Effector memory CD8-positive, alpha-beta T cell (primary cell): ENCODE data around the gene INAVA.
"Not testable (repeated sequence)": the region's sequence is repeated elsewhere in the genome, so short reads cannot be mapped to it uniquely, and the experiment has no call there.

Experiments
- ATAC-seq: fragments of 150-1000 bp; cut with Tn5 transposase; replicated peaks from 2 replicates; pipeline ENCODE4 v1.10.0; 2021; ENCODE audit warnings: mild to moderate bottlenecking, moderate library complexity
- DNase-seq, 3 experiments: peaks; one replicate each; pipeline ENCODE4 v3.0.0; 2021
- H3K27ac Mint-ChIP-seq, 2 donors: one replicate each; pipeline ENCODE4 v1.8.0; 2022; ENCODE audit warnings: mild to moderate bottlenecking in 2 of 2, mixed read lengths in 2 of 2, moderate library complexity in 2 of 2
- H3K27me3 Mint-ChIP-seq, 2 donors: one replicate each; pipeline ENCODE4 v1.8.0; 2022; ENCODE audit warnings: mixed read lengths in 2 of 2
- H3K36me3 Mint-ChIP-seq: one replicate; pipeline ENCODE4 v1.8.0; 2022; ENCODE audit warnings: mild to moderate bottlenecking, moderate library complexity, mixed read lengths; ENCODE audit not compliant: insufficient read depth
- H3K4me1 Mint-ChIP-seq, 2 donors: one replicate each; pipeline ENCODE4 v1.8.0; 2022; ENCODE audit warnings: low read depth in 2 of 2, mixed read lengths in 2 of 2
- H3K4me3 Mint-ChIP-seq, 2 donors: one replicate each; pipeline ENCODE4 v1.8.0; 2022; ENCODE audit warnings: mild to moderate bottlenecking in 2 of 2, mixed read lengths in 2 of 2, moderate library complexity in 2 of 2
- H3K9me3 Mint-ChIP-seq, 2 donors: one replicate each; pipeline ENCODE4 v1.8.0; 2022; ENCODE audit warnings: mixed read lengths in 2 of 2

Gene INAVA

DNA sequence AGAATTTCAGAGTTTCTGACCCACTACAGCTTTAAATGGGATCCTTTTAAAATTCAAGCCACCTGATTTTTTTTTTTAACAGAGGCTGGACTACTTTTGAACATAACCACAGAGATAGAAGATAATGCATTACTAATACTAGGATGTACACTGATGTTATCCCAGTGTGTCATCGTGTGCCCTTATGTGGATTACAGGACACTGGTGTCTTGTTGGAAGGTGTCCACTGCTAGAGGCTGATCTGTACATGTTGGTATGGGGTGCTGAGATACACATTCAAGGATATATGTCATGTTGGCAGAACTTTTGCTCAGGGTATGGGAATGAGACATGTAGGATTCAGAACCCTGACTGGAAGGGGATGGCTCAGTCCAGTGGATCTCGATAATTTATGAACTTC is 56.3 kb downstream of the INAVA start:
- ATAC-seq (no peak), DNase-seq (no peak)
- H3K27ac Mint-ChIP-seq: no peak overlapping the region
- H3K27me3 Mint-ChIP-seq: peaks cover 15 to 18% of the 10 kb centered on the region in 2 donors
- H3K4me3 Mint-ChIP-seq: no peak overlapping the region
- H3K4me1 Mint-ChIP-seq: no peaks in the 10 kb centered on the region
- H3K9me3 Mint-ChIP-seq: no peaks in the 10 kb centered on the region
- peaks cover 4% of the 10 kb centered on the region for H3K36me3 Mint-ChIP-seq

DNA sequence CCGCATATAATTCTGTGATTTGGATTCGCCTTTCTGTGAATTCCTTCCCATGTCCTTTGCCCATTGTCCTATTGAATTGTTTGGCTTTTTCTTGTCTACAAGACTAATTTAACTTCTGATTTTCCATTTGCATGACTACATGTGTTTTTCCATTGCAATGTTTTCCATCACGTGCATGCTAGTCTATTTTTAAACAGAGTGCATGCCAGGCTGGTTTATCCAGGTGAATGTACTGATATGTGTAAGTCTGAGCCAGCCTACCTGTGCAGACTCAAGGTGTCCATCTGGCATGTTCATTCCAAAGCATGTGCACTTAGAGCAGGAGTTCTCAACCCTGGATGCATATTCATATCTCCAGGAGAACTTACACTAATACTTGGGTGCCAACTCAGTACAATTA is 59.7 kb downstream of the INAVA start:
- no peaks in the 10 kb centered on the region for H3K4me1 Mint-ChIP-seq
- ATAC-seq: no peak
- H3K27ac Mint-ChIP-seq: no peak overlapping the region
- H3K4me3 Mint-ChIP-seq: no peak overlapping the region
- no peak for DNase-seq
- peaks cover 5 to 9% of the 10 kb centered on the region in 2 donors for H3K27me3 Mint-ChIP-seq
- H3K9me3 Mint-ChIP-seq: no peaks in the 10 kb centered on the region
- H3K36me3 Mint-ChIP-seq: no peaks in the 10 kb centered on the region

DNA sequence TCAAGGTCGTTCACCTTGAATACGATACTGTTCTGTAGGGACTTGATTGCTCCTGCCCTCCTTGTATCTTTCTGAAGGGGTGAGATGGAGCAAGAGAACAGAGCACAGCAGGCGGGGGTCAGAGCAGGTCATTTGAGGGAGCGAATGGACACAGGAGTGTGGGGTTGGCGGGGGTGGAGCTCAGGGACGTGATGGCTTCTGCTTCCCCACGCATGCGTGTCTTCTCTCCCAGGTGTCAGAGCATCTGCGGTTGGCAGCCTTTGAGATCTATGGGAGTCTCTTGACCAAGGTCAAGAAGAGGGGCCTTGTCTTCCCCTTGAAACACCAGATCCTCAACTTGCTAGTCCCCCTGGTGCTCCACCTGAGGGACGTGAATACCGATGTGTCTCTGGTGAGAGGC is 63.9 kb downstream of the INAVA start:
- Mint-ChIP-seq H3K4me3 (no peak overlapping the region), H3K27ac (no peak overlapping the region), H3K4me1 (no peaks in the 10 kb centered on the region), H3K9me3 (no peaks in the 10 kb centered on the region), H3K27me3 (peaks cover 4 to 9% of the 10 kb centered on the region in 2 donors), H3K36me3 (no peaks in the 10 kb centered on the region)
- ATAC-seq (no peak), DNase-seq (no peak)

DNA sequence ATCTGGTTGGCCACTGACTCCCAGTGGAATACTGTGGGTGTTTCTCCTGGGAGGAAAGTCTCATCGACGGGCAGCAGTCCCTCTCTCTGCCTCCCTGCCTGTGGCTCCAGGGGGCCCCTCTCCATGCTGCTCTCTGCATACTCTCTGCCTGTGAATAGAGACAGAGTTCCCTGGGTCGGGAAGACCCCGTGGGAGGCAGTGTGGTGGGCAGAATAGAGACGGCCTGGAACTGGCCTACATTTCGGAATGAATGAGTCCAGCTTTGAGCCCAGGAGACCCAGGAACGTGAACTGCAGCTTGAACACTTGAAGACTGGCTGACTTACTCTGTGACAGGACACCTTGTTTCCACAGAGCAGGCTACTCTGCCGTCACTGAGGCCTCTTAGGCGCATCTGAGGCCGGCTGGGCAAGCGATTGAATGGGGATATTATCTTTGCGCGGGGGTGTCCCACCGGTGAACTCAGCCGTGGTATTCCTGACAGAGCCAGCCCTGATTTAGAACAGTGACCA is 64.8 kb downstream of the INAVA start:
- DNase-seq (no peak), ATAC-seq (no peak)
- Mint-ChIP-seq H3K4me1 (no peaks in the 10 kb centered on the region), H3K27me3 (peaks cover 0 to 9% of the 10 kb centered on the region in 2 donors), H3K36me3 (no peaks in the 10 kb centered on the region), H3K9me3 (no peaks in the 10 kb centered on the region), H3K27ac (no peak overlapping the region), H3K4me3 (no peak overlapping the region)

DNA sequence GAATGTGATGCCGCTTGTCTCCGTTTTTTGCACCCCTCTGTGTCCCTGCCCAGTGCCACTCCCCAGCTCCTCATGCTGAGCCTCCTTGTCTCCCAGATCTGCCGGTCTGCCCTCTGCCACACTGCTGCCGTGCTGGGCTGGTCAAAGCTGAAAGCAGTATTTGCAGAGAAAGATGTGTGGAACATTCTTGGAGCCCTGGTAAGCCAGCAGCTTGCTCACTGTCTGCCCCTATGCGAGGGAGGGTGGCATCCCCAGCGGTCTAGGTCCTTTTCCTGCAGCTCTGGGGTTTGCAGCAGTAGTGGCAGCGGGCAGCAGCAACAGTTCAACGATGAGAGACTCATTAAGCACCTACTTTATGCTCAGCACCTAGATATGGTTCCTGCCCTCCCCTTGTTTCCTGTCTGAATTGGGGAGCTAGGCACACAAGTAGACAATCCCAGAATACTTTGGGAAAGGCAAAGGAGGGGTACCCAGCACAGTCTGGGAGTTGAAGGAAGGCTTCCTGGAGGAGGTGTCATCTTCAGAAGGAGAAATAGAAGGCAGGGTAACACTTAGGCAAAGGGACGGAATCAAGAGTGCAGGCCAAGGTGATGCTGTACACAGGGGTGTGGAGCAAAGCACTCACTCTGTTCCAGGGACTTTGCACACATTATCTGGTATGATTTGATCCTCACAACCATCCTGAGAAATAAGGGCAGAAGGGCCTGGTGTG is 65.7 kb downstream of the INAVA start:
- no peaks in the 10 kb centered on the region for H3K4me1 Mint-ChIP-seq
- no peak overlapping the region for H3K27ac Mint-ChIP-seq
- no peaks in the 10 kb centered on the region for H3K36me3 Mint-ChIP-seq
- no peak overlapping the region for H3K4me3 Mint-ChIP-seq
- ATAC-seq: no peak
- no peak for DNase-seq
- peaks cover 0 to 9% of the 10 kb centered on the region in 2 donors for H3K27me3 Mint-ChIP-seq
- no peaks in the 10 kb centered on the region for H3K9me3 Mint-ChIP-seq

DNA sequence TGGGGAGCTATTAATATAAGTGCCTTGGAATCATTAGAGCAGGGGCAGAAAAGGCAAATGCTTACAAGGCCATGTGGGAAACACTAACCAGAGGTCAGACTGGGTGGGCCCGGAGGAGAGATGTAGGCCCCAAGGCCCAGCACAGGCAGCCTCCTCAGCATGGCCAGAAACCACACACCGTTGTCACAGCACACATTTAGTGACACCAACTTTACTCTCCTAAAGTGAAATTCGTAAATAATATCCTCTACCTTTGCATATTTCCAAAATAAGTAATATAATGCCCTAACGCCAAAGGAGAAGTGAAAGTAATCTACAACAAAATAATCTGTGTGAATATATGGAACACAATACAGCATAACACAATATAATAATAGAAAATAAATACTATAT is 66.2 kb downstream of the INAVA start:
- Mint-ChIP-seq H3K4me3 (no peak overlapping the region), H3K4me1 (no peaks in the 10 kb centered on the region), H3K27ac (no peak overlapping the region), H3K9me3 (no peaks in the 10 kb centered on the region), H3K27me3 (peaks cover 0 to 9% of the 10 kb centered on the region in 2 donors), H3K36me3 (no peaks in the 10 kb centered on the region)
- no peak for ATAC-seq
- no peak for DNase-seq

DNA sequence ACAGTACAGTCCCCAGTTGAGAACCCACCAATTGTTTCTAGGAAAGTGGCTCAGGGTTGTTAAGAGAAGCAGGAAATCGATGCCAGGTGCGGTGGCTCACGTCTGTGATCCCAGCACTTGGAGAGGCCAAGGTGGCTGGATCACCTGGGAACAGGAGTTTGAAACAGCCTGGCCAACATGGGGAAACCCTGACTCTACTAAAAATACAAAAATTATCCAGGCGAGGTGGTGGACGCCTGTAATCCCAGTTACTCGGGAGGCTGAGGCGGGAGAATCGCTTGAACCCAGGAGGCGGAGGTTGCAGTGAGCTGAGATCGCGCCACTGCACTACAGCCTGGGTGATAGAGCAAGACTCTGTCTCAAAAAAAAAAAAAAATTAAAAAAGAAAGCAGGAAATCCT is 67.5 kb downstream of the INAVA start:
- DNase-seq, H3K27ac Mint-ChIP-seq, H3K9me3 Mint-ChIP-seq, H3K36me3 Mint-ChIP-seq, H3K4me3 Mint-ChIP-seq, H3K27me3 Mint-ChIP-seq, ATAC-seq, H3K4me1 Mint-ChIP-seq: not testable (repeated sequence)

DNA sequence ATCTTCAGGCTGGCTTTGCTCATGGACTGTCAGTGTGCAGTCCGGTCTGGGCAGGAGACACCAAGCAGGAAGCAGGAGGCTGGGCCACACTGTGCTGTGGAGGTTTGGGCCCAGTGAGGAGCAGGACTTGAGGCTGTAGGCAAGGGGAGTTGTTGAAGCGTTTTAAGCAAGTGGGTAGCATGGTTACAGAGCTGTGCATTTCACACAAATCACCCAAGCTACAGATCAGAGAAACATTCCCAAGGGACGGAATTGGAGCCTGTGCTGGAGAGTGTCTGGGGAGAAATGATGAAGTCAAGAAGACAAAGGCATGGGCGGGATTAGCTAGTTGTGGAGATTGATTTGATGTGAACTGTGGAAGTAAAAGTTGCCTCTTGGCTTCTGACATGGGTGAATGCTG is 67.9 kb downstream of the INAVA start:
- Mint-ChIP-seq H3K27ac (no peak overlapping the region), H3K27me3 (no peaks in the 10 kb centered on the region), H3K36me3 (no peaks in the 10 kb centered on the region), H3K9me3 (no peaks in the 10 kb centered on the region), H3K4me1 (no peaks in the 10 kb centered on the region), H3K4me3 (no peak overlapping the region)
- ATAC-seq (no peak), DNase-seq (no peak)

DNA sequence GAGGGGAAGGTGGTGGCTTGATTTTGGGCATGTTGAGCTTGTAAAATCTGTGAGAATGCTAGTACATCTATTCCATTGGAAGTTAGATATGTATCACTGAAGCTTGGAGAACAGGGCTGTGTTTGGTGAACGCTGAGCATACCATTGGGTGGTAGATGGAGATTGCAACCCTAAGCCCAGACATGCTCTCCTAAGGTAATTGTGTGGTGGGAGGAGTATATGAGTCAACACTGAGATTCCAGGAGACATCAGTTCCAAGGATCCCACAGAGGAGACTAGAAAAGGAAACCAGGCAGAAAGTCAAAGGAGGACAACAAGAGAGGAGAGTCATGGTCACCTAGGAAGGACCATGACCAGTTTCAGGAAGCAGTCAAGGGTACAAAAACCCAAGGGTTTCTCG is 68.4 kb downstream of the INAVA start:
- no peaks in the 10 kb centered on the region for H3K36me3 Mint-ChIP-seq
- H3K27me3 Mint-ChIP-seq: no peaks in the 10 kb centered on the region
- no peak for DNase-seq
- no peak overlapping the region for H3K27ac Mint-ChIP-seq
- no peak overlapping the region for H3K4me3 Mint-ChIP-seq
- H3K9me3 Mint-ChIP-seq: no peaks in the 10 kb centered on the region
- ATAC-seq: no peak
- no peaks in the 10 kb centered on the region for H3K4me1 Mint-ChIP-seq

DNA sequence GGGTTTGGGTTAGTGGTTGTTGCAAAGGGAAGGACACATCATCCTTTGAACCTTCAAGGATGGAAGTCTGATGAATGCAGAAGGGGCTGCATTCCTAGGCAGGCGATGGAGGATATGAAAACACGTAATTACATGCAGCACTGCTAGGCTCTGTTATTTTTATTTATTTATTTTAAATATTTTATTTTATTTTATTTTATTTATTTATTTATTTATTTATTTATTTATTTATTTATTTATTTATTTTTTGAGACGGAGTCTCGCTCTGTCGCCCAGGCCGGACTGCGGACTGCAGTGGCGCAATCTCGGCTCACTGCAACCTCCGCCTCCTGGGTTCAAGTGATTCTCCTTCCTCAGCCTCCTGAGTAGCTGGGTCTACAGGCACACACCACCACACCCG is 69.2 kb downstream of the INAVA start:
- H3K27me3 Mint-ChIP-seq, DNase-seq, H3K4me1 Mint-ChIP-seq, H3K36me3 Mint-ChIP-seq, H3K9me3 Mint-ChIP-seq, ATAC-seq, H3K4me3 Mint-ChIP-seq, H3K27ac Mint-ChIP-seq: not testable (repeated sequence)
